ENCODE measurements around the gene SPOCK1. TPM values are rescaled to one million over a fixed set of nuclear protein-coding genes. Genes with fewer than 3 reads are reported as not detected.

SPOCK1 gene
- total and polyA plus RNA-seq, 4 donors: 0.07 to 0.18 (median 0.17) TPM; not detected in 1

DNA sequence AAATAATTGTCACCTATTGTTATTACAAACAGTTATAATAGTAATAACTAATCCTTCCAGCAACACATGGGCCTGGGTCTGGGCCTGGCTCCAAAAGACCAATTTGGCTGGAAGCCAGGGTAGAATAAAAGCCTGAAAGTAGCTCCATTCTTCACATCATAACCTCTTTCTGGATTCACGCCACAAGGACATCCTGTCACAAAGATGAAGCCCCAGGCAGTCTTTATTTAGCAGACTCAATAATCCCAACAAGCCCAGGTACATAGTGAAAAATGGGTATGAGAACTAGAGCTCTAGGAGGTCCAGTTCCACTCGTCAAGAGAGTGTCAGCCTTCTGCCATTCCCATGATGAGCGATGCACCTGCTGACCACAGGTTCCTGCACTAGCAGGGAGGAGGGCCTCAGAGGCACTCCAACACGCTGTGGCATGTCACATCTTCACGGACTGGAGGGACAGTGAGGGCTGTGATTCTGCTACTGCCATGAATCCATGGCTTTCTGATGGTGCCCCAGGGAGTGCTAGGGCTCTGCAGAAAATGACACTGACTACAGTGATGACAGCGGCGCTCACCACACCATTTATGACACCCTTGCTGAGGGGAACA is 124.9 kb downstream of the SPOCK1 start (continued):
- TF ChIP-seq JUND (IDR thresholded peaks at IDR 0.05): no peak
- TF ChIP-seq, protein P1, sequence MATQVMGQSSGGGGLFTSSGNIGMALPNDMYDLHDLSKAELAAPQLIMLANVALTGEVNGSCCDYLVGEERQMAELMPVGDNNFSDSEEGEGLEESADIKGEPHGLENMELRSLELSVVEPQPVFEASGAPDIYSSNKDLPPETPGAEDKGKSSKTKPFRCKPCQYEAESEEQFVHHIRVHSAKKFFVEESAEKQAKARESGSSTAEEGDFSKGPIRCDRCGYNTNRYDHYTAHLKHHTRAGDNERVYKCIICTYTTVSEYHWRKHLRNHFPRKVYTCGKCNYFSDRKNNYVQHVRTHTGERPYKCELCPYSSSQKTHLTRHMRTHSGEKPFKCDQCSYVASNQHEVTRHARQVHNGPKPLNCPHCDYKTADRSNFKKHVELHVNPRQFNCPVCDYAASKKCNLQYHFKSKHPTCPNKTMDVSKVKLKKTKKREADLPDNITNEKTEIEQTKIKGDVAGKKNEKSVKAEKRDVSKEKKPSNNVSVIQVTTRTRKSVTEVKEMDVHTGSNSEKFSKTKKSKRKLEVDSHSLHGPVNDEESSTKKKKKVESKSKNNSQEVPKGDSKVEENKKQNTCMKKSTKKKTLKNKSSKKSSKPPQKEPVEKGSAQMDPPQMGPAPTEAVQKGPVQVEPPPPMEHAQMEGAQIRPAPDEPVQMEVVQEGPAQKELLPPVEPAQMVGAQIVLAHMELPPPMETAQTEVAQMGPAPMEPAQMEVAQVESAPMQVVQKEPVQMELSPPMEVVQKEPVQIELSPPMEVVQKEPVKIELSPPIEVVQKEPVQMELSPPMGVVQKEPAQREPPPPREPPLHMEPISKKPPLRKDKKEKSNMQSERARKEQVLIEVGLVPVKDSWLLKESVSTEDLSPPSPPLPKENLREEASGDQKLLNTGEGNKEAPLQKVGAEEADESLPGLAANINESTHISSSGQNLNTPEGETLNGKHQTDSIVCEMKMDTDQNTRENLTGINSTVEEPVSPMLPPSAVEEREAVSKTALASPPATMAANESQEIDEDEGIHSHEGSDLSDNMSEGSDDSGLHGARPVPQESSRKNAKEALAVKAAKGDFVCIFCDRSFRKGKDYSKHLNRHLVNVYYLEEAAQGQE (IDR thresholded peaks at IDR 0.05): no peak
- TF ChIP-seq MAX (IDR thresholded peaks at IDR 0.05): no peak
- TF ChIP-seq FOXA2 (IDR thresholded peaks at IDR 0.05): no peak

- H3K9me3 ChIP-seq (ENCODE audit: control insufficient read depth in 4 of 4, low read length in 3 of 4): no peaks in the 10 kb centered on the region
- no peaks in the 10 kb centered on the region for H3K36me3 ChIP-seq (ENCODE audit: control insufficient read depth in 4 of 4, insufficient read depth in 3 of 4, low read depth in 1 of 4, low read length in 3 of 4)
- WGBS: 77% methylated on average over 2 of the region's 2 CpGs
- no peaks in the 10 kb centered on the region for H3K27me3 ChIP-seq (ENCODE audit: control insufficient read depth in 4 of 4, insufficient read depth in 4 of 4, low read length in 3 of 4)
- no peak overlapping the region for H3K4me3 ChIP-seq (ENCODE audit: low read depth in 1 of 3, low read length in 3 of 3)
- no peak for DNase-seq (ENCODE audit: low spot score)
- TF ChIP-seq RXRA (IDR thresholded peaks at IDR 0.05) (no peak), JUND (IDR thresholded peaks at IDR 0.05) (no peak), CTCF (IDR thresholded peaks at IDR 0.05; ENCODE audit: low read depth, low read length, missing input control) (no peak), YY1 (IDR thresholded peaks at IDR 0.05) (no peak), EGR1 (IDR thresholded peaks at IDR 0.05; ENCODE audit: low read depth in 2 of 2) (no peak), RAD21 (IDR thresholded peaks at IDR 0.05) (no peak), NR2F2 (IDR thresholded peaks at IDR 0.05) (no peak), HNF4G (IDR thresholded peaks at IDR 0.05) (no peak), TAF1 (conservative IDR thresholded peaks at IDR 0.05) (no peak), ATF3 (IDR thresholded peaks at IDR 0.05) (no peak), HNF4A (conservative IDR thresholded peaks at IDR 0.05) (no peak)
- TF ChIP-seq, protein P2, sequence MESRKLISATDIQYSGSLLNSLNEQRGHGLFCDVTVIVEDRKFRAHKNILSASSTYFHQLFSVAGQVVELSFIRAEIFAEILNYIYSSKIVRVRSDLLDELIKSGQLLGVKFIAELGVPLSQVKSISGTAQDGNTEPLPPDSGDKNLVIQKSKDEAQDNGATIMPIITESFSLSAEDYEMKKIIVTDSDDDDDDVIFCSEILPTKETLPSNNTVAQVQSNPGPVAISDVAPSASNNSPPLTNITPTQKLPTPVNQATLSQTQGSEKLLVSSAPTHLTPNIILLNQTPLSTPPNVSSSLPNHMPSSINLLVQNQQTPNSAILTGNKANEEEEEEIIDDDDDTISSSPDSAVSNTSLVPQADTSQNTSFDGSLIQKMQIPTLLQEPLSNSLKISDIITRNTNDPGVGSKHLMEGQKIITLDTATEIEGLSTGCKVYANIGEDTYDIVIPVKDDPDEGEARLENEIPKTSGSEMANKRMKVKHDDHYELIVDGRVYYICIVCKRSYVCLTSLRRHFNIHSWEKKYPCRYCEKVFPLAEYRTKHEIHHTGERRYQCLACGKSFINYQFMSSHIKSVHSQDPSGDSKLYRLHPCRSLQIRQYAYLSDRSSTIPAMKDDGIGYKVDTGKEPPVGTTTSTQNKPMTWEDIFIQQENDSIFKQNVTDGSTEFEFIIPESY (IDR thresholded peaks at IDR 0.05): no peak
- no peak overlapping the region for H3K9ac ChIP-seq (ENCODE audit: low read depth in 1 of 2, low read length in 2 of 2)
- H3K4me1 ChIP-seq (ENCODE audit: control insufficient read depth in 4 of 4, insufficient read depth in 4 of 4, low read length in 3 of 4): no peaks in the 10 kb centered on the region
- H3K27ac ChIP-seq (ENCODE audit: low read depth in 1 of 2, low read length in 2 of 2): no peak overlapping the region
These were observed 126.4 kb downstream of the SPOCK1 start for GRCh38 chr5:137372773-137373160.
